GM12864 (cell line): ENCODE measurements around the gene VDAC1.

ENCODE experiments used
- DNase-seq: peaks from one replicate; pipeline ENCODE4 v3.0.0-alpha.2; 2011; ENCODE audit warnings: low read depth
- H3K4me3 ChIP-seq: 2 replicates; pipeline ENCODE4 v1.5.1; 2011; ENCODE audit warnings: mild to moderate bottlenecking, low read depth, low read length, control low read depth
- CTCF ChIP-seq: IDR thresholded peaks from 2 replicates; pipeline ENCODE4 v1.5.1; 2011; ENCODE audit warnings: low read depth, mild to moderate bottlenecking, moderate library complexity, low read length, control low read depth, inconsistent platforms; ENCODE audit errors: missing control alignments

The VDAC1 gene

GRCh38 chr5:133934311-133934710, 70.5 kb downstream of the VDAC1 start:
- DNase-seq, result no peak
- no peak for TF ChIP-seq CTCF
- no peak overlapping the region for H3K4me3 ChIP-seq

DNA sequence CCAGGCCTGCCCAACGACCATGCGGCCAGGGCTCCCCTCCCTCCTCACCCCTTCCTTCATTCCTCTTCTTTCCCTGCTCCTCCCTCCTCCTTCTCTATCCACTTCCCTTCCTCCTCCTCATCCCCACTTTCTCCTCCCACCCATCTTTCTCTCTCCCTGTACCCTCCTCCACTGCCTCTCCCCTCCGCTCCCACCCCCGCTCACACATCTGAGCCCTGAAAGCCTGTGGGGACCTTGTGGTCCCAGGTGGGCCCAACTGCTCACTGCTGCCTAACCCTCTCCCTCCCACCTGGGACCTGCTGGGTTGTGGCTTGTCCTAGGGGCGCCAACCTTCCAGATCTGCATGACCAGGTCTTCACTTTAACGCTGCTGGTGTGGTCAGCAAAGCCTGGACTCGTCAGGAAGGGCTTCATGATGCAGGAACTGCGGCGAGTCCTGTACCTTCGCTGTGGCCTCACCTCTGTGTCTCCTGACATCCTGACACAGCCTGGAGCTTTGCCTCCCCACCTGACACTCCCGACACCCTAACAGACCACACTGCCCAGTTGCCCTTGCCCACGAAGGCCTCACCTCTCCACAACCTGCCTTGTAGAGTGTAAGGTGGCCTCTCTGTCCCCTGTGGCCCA, 71.0 kb downstream of the VDAC1 start:
- no peak for DNase-seq
- H3K4me3 ChIP-seq, result no peak overlapping the region
- TF ChIP-seq CTCF, result no peak

GRCh38 chr5:133933169-133933509, 71.6 kb downstream of the VDAC1 start:
- DNase-seq, result no peak
- no peak overlapping the region for H3K4me3 ChIP-seq
- TF ChIP-seq CTCF, result no peak

DNA sequence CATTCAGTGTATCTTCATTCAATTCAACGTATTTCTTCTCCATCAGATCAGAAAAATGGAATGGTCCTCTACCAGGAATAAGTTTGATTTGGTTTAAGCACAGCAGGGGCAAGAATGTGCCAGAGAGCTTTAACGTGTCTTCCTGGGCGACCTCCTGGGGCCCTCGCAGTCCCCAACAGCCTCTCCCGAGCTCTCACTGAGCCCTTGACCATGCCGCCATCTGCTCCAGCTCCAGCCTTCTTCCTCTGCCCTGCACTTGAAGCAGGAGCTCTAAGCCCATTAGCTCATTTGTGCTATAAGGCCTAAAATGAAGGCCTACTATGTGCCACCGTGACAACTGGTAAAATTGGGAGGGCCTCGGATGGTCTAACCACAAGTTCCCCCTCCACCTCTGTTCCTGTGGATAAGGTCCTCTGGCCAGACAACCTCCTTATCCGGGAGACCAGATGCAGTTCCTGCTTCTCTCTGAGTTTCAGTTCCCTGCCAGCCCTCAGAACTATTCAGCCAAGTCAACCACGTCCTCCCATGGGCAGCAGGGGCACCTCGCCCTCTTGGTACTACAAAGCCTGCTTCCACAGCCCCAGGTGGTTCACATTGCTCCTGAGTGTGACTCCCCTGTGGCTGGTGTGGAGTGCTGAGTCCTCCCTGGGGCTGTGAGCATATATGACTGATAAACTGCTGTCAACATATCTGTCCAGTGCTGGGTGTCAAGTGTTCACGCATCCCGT, 72.2 kb downstream of the VDAC1 start:
- H3K4me3 ChIP-seq, result no peak overlapping the region
- TF ChIP-seq CTCF, result no peak
- DNase-seq, result no peak

DNA sequence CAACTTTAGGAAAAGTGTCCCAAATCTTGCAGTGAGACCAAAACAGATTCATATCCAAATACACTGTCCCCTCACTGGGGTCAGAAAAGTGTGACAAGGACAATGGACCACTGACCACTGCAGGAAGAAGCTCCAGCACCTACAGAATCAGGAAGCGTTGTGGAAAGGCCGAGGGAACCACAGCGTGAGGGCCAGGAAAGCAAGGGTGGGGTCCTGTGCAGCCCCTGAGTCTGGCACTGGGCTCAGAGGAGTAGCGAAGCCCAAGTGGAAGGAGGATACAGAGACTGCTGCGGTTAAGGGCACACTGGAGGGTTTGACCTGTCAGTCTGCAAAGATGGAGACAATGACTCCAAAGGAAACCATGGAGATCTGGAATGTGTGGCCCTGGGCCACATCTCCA, 73.2 kb downstream of the VDAC1 start:
- TF ChIP-seq CTCF, result no peak
- no peak overlapping the region for H3K4me3 ChIP-seq
- DNase-seq, result no peak

DNA sequence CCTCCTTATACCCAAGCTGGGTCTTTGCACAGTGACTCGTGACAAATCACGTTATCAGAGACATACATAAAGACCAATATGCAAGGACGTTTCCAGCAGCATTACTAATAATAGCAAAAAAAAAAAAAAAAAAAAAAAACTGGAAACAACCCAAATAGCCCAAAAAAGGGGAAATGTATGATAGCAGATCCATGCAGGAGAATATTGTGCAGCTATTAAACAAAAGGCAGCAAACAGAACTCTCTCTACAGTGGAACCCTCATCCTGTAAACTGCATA, 74.0 kb downstream of the VDAC1 start:
- TF ChIP-seq CTCF, result no peak
- peak overlapping the region; percentile 42 for H3K4me3 ChIP-seq
- no peak for DNase-seq
